Activated effector memory CD4-positive, alpha-beta T cell treated with Interleukin-2 at 50 U/mL for 16 hours (primary cell): ENCODE results near the gene XPNPEP2.
"Not testable (repeated sequence)": the region's sequence is repeated elsewhere in the genome, so short reads cannot be mapped to it uniquely, and the experiment has no call there.

Source experiments
- DNase-seq: peaks from one replicate; pipeline ENCODE4 v3.0.0-alpha.2; 2020

XPNPEP2 gene

GRCh38 chrX:129720741-129721140, 18.0 kb upstream of the XPNPEP2 start:
- no peak for DNase-seq

- no peak for DNase-seq
These were observed 17.4 kb upstream of the XPNPEP2 start for GRCh38 chrX:129721414-129721813.

- no peak for DNase-seq
These were observed 16.9 kb upstream of the XPNPEP2 start for GRCh38 chrX:129721870-129722269.

- no peak for DNase-seq
These were observed 15.3 kb upstream of the XPNPEP2 start for GRCh38 chrX:129723511-129723910.

GRCh38 chrX:129724754-129725153, 14.0 kb upstream of the XPNPEP2 start:
- no peak for DNase-seq

- no peak for DNase-seq
These were observed 12.3 kb upstream of the XPNPEP2 start for GRCh38 chrX:129726307-129727111.

GRCh38 chrX:129728061-129728460, 10.7 kb upstream of the XPNPEP2 start:
- no peak for DNase-seq

- DNase-seq: no peak
These were observed 7.6 kb upstream of the XPNPEP2 start for GRCh38 chrX:129731228-129731627.

GRCh38 chrX:129732857-129733256, 5.9 kb upstream of the XPNPEP2 start:
- DNase-seq: no peak

- no peak for DNase-seq
These were observed 5.4 kb upstream of the XPNPEP2 start for GRCh38 chrX:129733335-129733734.

GRCh38 chrX:129736491-129736890, 2.3 kb upstream of the XPNPEP2 start:
- no peak for DNase-seq

GRCh38 chrX:129737916-129738315, 863 bp upstream of the XPNPEP2 start:
- no peak for DNase-seq

- DNase-seq: no peak
These were observed 799 bp downstream of the XPNPEP2 start for GRCh38 chrX:129739578-129739977.

- DNase-seq: no peak
These were observed 3.3 kb downstream of the XPNPEP2 start for GRCh38 chrX:129741880-129742758.

GRCh38 chrX:129742759-129743152, 4.0 kb downstream of the XPNPEP2 start:
- DNase-seq: not testable (repeated sequence)

GRCh38 chrX:129743821-129744220, 5.0 kb downstream of the XPNPEP2 start:
- DNase-seq: no peak

GRCh38 chrX:129744861-129745321, 6.1 kb downstream of the XPNPEP2 start:
- DNase-seq: peak; percentile 22

GRCh38 chrX:129746557-129747470, 8.0 kb downstream of the XPNPEP2 start:
- DNase-seq: no peak

- no peak for DNase-seq
These were observed 8.8 kb downstream of the XPNPEP2 start for GRCh38 chrX:129747533-129747932.

- no peak for DNase-seq
These were observed 9.5 kb downstream of the XPNPEP2 start for GRCh38 chrX:129748305-129748704.

GRCh38 chrX:129749069-129749468, 10.3 kb downstream of the XPNPEP2 start:
- no peak for DNase-seq

GRCh38 chrX:129750971-129751370, 12.2 kb downstream of the XPNPEP2 start:
- no peak for DNase-seq
